ENCODE measurements around the gene GLIS1.

Gene GLIS1

GRCh38 chr1:53502641-53503432 is 236.1 kb downstream of the GLIS1 start:
- no peak for DNase-seq (ENCODE audit: extremely low read depth in 1 of 2, low read depth in 1 of 2)

DNA sequence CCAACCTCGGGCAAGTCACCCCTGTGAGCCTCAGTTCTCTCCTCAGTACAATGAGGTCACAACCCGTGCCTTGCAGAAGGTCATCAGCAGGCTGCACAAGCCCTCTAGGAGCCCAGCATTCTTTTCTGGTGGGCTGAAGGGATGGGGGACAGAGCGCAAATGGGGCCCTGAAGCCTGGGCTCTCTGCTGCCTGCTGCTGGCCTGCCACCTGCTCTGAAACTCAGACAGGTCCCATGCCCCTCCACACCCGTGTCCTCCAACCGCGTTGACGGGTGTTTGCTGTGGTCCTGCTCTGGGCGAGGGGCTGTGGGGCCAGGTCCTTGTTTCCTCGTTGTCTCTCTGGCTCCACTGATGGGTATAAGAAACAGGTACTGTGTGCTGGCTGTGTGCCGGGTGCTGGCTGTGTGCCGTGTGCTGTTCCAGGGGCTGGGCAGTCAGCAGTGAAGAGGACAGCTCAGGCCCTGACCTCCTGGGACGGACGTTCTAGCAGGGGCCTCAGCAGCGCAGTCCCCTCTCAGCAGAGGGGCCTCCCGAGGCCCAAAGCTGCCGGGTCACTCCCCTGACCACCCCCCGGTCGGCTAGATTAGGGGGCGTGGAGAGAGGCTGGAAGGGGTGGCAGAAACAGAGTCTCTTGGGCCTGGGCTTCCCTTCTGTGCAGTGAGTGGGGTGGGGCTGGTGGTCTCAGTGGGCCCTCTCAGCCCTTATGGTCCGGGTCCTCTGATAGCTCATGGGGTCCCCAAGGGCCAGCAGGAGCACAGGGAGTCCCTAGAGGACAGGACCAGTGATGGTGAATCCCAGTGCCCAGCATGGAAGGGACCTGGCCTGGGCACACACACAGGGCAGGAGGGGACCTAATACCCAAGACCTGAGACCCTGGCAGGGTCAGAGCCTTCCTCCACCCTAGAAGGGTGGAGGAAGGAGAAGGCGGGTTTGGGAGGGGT is 237.6 kb downstream of the GLIS1 start:
- no peak for DNase-seq (ENCODE audit: extremely low read depth in 1 of 2, low read depth in 1 of 2)

DNA sequence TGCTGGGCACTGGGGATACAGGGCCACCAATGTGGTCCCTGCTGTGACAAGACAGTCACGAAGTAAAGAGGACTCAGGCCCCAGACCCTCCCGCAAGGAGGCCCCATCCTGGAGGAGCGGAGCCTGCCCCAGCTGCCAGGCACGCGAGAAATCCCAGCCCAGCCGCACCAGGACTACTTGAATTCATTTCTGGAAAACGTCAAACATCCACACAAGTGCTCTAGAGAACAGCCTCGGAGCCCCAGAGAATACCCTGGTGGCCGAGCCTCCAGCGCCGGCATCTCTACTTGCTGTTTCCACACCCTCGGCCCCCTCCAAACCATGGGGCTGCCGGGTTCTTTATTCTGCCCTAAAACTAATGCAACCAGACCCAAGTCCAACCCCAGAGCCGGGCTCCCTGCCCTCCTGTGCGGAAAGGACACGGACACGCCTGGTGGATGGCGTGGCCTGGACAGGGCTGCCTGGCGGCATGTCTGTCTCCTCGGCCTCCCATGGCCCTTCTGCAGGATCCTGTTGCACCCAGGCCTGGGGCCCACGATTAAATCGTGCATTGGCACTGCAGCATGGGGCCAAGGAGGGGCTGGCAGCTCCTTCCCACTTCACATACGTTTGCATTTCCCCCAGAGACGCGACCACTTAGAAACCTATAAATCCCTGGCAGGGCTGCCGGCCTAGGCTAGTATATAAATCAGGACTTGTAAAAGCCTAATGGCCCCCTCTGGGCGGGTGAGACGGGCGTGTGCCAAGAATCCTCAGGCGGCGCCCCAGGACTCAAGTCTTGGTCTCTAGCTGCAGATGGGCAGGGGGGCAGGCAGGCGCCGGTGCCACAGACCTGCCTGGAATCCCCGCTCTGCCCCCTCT is 238.5 kb downstream of the GLIS1 start:
- no peak for DNase-seq (ENCODE audit: extremely low read depth in 1 of 2, low read depth in 1 of 2)

- no peak for DNase-seq (ENCODE audit: extremely low read depth in 1 of 2, low read depth in 1 of 2)
These were observed 239.4 kb downstream of the GLIS1 start for GRCh38 chr1:53499257-53500203.

DNA sequence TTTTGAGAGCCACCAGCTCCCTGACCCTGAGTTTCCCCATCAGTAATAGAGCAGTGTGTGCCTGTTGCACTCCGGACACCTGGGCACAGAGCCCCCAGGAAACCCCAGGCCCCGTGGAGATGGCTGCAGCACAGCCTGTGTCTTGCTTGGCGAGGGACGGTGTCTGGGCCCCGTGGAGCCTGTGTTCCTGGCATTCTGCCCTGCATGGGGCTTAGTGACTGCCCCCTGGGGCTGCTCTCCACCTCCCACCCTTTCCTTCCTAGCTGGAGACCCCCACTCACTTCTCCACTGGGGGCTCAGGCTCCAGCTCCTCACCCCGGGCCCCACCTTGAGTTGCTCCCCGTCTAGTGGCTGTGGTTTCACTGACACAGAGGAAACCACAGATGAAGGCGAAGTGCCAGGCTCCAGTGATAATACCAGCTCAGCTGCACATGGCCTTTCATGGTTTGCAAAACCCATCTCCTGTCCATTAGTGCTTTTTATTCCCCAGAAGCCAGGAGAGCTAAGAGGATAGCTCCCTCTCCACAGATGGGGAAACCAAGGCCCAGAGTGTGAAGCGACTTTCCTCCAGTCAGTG is 240.3 kb downstream of the GLIS1 start:
- DNase-seq (ENCODE audit: extremely low read depth in 1 of 2, low read depth in 1 of 2) = no peak

DNA sequence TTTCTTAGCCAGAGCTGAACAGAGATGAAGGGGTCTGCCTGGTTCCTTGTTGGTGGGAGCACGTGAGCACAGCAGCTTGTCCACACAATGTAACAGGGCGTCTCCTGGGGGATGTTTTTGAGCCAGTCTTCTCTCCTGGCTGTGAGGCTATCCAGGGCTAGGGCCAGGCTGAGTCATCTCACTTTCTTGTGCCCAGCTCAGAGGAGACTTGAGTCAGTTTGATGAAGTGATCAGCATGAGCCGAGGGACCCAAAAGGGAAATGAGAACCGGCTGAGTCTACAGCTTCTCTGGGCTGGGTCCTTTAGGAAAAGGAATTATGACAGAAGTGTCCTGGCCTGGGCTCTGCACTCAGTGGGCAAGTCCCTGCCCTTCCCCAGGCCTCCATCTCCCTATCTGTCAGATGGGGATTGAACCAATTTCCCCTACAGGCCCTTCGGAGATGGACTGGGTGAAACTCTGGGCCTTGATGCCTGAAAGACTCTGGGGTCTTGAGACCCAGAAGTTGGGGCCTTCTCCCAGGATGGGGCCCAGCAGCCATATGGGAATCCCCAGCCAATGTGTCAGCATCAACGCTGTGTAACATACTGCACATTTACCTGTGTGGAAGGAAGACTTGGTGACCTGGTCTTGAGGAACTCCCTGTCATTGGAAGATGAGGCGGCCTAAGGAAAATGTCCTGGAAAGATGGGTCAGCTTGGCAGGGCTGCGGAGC is 243.2 kb downstream of the GLIS1 start:
- DNase-seq (ENCODE audit: extremely low read depth in 1 of 2, low read depth in 1 of 2) = no peak

DNA sequence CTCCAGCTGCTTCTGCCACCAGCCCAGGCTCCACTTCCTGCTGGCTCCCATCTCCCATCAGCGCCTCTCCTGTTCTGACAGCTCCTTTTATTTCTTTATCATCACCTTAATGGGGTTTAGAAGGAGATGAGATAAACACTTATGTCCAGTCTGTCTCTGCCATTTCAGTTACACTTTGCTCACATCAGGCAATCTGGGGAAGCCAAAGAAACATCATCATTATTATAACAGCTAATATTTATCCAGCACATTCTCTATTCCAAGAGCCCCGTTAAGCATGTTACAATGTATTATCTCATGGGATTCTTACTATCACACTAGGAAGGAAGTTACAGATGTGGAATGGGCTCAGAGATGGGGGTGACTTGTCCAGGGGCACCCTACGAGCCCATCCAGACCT is 248.6 kb downstream of the GLIS1 start:
- no peak for DNase-seq (ENCODE audit: extremely low read depth in 1 of 2, low read depth in 1 of 2)

GRCh38 chr1:53486395-53487026 is 252.5 kb downstream of the GLIS1 start:
- no peak for DNase-seq (ENCODE audit: extremely low read depth in 1 of 2, low read depth in 1 of 2)

DNA sequence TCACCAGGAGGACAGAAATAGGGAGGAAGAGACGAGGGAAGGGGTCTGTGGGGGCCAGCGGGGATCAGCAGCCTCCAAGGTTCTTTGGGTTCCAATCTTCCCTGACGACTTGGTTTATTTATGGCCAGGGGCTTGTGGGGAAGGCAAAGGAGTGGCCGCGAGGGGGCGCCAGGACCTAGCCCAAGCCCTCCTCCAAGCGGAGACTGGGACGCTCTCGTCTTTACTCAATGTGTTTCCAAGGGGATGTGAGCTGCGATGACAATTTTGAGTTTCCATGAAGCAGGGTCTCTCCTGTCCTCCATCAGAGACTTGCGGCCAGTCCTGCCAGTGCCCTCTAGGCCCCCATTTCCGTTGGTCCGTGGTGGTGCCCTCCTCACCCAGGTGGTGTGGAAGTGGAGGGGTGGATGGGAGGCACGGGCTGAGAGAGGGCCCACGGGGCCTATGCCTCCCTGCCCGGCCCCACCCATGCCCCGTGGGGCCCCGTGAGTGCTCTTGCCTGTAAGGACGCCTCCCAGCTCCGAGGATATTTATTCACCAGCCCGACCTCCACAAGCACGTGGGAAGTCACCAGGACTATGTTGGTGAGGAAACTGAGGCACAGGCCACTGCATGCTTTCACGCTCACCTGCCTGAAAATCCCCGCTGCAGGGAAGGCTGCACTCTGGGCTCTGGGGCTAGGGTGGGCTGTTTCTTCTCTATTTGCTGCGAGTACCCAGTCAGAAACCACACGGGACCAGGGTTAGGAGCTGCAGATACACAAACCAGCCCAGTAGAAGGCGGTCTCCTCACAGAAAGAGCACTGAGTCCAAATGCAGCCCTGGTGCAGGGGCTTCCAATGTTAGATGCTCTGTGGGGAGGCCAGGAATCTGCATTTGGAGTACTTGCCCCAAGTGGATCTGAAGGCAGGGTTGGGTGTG is 253.2 kb downstream of the GLIS1 start:
- peak; percentile 36 to 44 for DNase-seq (ENCODE audit: extremely low read depth in 1 of 2, low read depth in 1 of 2)

DNA sequence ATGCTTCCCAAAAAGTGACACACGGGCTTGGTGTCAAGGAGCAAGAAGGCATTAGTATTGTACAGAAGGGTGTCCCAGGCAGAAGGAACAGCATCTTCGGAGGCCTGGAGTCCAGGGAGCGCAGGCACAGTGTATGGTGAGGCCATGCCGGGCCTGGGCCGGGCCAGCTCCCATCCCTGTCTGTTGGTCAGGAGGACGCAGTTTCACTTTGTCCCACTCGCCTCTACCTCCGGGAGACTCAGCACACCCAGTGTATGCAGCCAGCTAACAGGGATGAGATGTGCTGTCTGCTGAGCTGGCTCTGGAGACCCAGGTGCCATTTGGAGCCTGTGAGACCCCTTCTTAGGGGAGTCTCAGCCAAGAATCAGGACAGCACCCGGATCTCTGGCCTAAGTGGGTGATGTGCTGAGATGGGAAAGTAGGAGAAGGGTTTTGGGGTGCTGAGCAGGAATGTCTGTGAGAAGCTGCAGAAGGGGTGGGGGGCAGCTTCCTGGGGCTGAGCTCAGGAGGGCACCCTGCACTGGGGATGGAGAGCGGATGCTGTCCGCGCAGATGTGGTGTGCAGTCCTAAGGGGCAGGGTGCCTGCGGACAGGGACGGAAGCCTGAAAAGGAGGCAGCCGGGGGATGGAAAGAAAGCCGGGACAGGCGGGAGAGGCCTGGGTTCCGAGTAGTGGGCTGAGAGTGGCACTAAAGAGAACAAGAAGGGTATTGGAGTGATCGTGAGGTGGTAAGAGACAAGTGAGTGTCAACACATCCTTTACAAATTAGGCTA is 254.1 kb downstream of the GLIS1 start:
- no peak for DNase-seq (ENCODE audit: extremely low read depth in 1 of 2, low read depth in 1 of 2)

GRCh38 chr1:53483656-53484055 is 255.3 kb downstream of the GLIS1 start:
- no peak for DNase-seq (ENCODE audit: extremely low read depth in 1 of 2, low read depth in 1 of 2)

DNA sequence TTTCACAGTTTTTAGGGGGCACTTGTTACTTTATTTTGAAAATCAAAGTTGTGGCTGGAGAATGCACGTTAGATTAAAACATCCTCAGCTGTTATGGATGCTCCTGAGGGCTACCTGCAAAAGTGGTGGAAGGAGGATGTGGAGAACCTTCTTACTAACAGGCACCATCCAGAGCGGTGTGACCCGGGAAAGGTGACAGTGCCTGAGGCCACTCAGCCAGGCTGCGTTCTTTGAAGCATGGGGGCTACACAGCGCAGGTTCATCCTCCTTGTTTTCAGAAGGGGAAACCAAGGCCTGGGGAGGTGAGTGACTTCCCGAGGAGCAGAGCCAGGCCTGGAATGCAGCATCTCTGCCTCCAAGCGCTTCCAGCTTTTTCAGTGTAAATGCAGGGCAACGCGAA is 255.8 kb downstream of the GLIS1 start:
- no peak for DNase-seq (ENCODE audit: extremely low read depth in 1 of 2, low read depth in 1 of 2)

DNA sequence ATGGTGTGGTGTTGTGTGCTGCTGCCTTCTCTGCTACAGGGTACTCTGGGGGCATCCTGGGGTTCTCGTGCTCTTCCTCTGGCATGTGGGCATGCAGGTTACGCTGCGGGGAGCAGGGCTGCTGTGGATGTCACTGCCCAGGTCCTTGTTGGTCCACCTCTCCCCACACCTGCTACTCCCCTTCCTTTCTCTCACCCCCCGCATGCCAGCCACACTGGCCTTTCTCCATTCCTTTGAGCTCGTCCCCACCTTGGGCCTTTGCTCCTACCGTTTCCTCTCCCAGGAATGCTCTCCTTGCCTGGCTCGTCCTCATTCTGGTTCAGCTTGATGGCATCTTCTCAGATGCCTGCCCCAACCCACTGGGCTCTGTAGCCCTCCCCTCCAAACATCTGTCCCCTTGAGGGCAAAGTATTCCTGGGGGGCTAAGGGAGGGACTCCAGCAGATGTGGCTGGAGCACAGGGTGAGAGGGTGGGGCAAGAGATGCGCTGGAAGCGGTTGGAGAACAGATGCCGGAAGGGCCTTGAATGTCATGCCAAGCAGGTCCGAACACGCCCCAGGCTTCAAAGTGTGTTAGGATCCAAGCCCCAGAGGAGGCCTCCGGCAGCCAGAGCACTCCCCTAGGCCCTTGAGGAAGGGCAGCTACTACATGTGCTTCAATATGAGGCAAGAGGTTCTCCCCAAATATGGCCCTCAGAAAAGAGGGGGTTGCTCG is 256.4 kb downstream of the GLIS1 start:
- DNase-seq (ENCODE audit: extremely low read depth in 1 of 2, low read depth in 1 of 2) = no peak

DNA sequence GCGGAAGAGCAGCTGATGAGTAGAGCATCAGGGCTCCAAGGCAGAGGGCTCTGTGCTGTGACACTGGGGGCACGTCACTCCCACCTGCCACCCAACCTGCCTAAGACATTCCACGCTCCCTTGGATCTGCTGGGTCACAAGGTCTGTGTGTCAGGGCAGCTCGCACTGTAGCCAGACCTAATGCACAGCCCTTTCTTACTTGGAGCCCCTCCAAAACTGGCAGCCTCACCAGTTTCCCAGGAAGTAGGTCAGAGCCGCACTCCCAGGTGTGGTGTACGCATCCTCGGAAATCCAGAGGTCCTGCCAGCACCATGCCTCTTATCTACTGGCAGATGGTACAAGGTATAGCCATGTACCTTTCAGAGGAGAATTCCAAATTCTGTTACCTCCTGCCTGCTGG is 257.5 kb downstream of the GLIS1 start:
- DNase-seq (ENCODE audit: extremely low read depth in 1 of 2, low read depth in 1 of 2) = no peak

DNA sequence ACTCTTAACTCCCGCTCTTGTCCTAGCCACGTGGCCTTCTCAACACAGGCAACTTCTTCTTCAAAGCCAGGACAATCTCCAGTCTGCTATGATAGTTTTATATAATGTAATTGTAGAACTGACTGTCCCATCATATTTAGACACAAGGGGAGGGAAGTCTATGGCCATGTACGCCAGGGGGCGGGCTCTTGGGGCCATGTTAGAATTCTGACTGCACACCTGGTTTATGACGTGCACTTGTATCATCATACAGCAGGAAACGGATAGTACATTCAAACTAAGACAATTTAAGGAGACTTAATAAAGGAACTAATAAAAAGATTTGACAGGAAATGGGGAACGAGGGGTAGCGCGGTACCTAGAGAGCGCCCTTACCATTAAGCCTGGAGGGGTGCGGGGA is 258.3 kb downstream of the GLIS1 start:
- no peak for DNase-seq (ENCODE audit: extremely low read depth in 1 of 2, low read depth in 1 of 2)

GRCh38 chr1:53478502-53478818 is 260.5 kb downstream of the GLIS1 start:
- DNase-seq (ENCODE audit: extremely low read depth in 1 of 2, low read depth in 1 of 2) = no peak

Measured in stimulated activated CD8-positive, alpha-beta memory T cell treated with anti-CD3 and anti-CD28 coated beads, Interleukin-7, amount 100 ng/mL, for 48 hours (primary cell).